ENCODE results near the gene ZNRD2.

The ZNRD2 gene

GRCh38 chr11:65590240-65590738 lies 20.0 kb downstream of the ZNRD2 start:
- DNase-seq, result no peak

DNA sequence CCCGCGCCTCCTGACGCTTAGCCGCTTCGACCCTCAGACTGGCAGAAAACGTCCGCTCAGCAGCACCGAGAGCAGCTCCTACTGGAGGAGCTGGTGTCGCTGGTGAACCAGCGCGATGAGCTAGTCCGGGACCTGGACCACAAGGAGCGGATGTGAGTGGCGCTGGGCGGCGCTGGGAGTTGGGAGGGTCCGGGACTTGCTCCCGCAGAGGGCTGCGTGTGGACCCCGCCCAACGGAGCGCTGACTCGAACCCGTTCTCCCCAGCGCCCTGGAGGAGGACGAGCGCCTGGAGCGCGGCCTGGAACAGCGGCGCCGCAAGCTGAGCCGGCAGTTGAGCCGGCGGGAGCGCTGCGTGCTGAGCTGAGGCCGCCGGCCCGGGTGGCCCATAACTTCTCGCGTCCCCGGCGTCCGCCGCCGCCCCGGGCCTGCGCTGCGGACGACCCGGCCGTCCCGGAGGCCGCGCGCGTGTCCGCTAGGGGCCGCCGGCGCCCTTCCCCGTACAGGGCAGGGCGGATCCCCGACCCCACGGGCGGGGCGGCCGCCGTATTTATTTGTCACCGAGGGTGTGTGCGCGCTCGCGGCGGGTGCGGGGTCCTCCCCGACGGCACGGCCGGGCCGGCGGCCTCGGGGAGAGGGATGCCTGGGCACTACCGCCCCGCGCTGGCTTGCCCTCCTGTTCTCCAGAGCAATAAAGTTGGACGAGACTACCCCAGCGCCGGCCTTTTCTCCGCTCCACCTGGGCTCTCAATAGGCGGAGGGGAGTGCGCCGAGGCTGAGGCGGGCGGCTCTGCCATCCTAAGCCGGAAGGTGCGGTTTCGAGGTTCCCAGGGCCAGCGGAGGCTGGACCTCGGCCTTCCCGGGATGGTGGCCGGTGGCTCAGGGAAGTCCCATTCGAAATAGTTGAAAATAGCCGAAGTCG lies 21.9 kb downstream of the ZNRD2 start:
- DNase-seq, result no peak

GRCh38 chr11:65592858-65593517 lies 22.7 kb downstream of the ZNRD2 start:
- no peak for DNase-seq

DNA sequence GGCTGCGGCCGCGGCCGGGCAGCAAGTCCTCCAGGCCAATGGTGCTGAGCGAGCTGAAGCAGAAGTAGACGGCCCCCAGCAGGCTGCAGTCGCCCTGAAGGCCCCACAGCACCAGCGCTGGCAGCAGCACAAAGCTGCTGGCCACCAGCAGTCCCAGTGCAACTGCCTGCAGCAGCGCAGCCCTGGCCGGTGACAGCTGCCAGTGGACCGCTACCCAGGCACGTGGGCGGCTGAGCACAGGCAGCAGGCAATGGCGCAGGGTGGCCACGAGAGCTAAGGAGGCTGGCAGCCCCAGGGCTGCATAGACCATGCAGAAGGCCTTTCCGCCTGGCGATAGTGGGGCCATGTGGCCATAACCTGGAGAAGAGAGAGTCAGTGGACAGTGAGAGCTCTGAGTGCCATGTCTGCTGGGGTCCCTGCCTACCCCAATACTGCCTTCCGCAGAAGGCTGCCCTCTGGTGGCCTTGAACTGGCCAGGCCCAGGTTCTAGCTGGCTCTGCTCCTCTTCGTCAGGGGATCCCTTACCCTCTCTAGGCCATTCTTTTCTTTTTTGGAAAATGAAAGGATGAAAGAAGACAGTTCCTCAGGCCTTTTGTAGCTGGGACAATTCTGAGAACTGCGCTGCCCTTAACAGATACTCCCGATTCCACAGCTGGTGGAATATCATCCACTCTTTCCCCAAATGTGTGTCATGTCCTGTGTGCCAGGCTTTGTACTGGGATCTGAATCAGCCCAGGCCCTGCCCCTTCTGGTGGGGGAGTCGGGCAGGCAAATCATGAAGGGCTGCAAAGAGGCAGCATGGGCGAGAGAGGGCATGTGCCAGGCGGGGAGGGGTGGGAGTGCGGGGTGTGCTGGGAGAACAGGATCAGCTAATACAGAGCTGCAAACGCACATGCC lies 23.5 kb downstream of the ZNRD2 start:
- no peak for DNase-seq

DNA sequence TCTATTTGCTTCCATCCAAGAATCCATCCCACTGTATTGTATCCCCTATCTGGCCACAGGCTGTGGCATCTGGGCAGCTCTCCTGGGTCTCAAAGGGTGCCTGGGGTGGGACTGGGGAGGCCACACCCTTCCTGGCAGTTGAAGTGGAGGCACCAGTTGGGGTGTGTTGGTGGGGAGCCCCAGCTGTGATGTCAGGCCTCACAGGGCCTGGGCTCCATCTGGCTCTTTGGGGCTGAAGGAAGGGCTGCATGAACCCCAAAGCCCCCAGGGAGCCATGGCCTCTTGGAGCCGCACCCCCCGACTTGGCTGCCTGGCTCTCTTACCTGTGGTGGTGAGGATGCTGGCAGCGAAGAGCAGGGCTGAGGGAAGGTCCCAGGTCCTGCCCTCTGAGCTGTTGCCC lies 24.9 kb downstream of the ZNRD2 start:
- no peak for DNase-seq

DNA sequence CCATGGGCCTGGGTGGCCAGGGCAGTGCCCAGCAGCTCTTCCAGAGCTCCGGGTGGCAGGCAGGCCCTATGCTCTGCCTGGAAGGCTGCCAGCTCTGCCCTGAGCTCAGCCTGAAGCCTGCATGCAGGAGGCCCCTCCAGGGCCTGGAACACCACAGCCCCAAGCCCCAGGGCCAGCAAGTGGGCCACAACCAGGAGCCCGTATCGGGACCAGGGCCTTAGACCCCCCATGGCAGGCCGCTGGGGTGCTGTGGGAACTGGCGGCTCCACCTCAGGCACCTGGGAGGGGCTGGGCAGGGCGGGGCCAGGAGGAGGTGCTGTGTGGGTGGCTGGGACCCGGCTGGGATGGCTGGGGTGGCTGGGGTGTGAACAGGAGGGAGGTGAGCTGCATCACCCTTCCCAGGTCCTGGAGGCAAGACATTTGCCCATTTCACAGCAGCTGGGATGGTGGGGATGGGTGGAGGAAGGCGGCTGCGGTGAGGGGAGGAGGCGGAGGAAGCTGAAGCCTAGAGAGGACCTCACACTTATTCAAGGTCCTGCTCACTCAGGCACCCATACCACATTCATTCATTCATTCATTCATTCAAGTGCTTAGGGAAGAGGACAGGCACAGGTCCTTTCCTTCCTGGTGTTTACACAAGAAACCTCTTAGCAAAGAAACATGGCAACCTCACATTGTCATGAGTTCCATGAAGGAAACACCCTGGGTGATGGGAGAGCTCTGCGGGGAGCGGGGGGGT lies 25.4 kb downstream of the ZNRD2 start, which contains the start of gene KCNK7:
Gene KCNK7 (minus strand): TSS at position 258 of the 739 bp plus-strand sequence. CDS start 28 bp downstream, at position 230.
- no peak for DNase-seq

DNA sequence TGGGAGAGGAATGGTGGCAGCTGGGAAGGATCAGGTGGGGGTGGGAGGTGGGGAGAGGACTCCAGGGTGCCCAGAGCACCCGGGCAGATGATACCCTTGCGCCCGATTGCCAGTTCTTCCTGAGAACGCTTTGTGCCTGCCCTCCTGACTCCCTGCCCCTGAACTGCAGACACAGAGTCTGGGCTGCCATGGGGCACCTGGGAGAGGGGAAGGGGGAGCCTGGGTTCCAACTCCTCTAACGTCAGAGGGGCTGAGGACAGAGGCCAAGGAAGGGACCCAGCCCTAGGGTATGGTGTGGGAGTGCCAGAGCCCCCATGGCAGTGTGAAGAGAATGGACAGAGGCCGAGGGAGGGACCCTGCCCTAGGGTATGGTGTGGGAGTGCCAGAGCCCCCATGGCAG lies 26.2 kb downstream of the ZNRD2 start:
- DNase-seq, result no peak

DNA sequence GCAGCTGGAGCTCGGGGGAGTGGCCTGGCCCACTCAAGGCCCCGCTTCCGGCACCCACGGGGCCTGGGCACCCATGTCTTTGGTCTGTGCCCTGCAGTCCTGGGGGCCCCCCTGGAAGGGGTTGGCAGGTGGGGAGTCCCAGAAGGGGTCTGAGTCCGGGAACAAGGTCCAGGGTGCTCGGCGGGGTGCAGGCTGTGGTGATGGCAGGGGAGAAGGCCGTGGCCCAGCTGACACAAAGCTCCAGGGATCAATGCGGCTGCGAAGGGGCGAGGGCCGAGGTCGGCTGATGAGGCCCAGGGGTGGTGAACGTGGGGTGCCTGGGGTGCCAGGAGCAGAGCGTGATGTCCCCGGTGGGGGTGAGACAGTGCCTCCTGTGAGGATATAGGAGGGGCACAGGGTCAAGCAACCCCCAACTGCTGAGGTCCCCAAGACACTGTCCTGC lies 28.0 kb downstream of the ZNRD2 start:
- DNase-seq, result no peak

DNA sequence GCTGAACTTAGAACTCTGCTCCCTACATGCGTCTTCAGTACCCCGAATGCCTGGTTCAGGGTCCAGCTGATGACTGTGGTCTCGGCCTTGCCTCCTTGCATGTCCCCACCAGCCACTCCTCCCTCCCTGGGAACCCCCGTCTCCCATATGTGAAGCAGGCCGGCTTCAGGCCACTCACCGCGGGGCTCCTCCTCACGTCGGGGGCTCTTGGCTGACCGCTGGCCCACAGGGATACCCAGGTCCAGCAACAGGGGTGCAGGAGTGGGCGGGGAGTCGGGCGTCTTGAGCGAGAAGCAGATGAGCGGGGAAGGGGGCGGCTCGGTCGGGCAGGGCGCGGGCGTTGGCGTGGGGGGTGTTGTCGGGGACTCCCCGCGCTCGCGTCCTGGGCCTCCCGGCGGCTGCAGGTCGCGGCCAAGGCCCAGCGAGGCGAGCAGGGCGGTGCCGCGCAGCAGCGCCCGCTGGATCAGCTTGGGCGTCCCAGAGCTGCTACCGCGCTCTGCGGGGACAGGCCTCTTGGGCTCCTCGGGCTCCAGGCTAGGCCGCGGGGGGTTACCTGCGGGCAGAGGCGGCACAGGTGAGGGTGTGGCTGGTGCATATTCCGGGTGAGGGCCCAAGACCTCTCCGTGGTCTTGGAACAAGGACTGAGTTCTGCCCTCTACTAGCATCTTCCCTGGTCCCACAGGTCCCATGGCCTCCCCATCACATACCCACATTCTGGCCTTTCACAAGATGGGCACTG lies 29.1 kb downstream of the ZNRD2 start:
- DNase-seq, result no peak

DNA sequence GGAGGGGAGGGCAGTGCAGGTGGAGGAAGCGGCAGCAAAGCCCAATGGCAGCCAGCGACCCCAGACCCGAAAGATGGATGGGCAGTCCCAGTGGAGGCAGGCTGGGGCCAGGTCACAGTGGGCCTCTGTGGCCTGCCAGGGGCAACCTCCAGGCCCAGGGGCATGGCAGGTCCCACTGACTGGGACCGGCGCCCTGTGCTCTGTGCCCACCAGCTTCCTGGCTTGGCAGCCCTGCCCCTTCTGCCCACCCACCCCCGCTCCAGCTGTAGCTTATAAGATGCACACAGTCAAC lies 29.6 kb downstream of the ZNRD2 start:
- DNase-seq, result no peak

GRCh38 chr11:65604258-65604657 lies 34.0 kb downstream of the ZNRD2 start:
- no peak for DNase-seq

- no peak for DNase-seq
These were observed 36.8 kb downstream of the ZNRD2 start for GRCh38 chr11:65606876-65607613.

DNA sequence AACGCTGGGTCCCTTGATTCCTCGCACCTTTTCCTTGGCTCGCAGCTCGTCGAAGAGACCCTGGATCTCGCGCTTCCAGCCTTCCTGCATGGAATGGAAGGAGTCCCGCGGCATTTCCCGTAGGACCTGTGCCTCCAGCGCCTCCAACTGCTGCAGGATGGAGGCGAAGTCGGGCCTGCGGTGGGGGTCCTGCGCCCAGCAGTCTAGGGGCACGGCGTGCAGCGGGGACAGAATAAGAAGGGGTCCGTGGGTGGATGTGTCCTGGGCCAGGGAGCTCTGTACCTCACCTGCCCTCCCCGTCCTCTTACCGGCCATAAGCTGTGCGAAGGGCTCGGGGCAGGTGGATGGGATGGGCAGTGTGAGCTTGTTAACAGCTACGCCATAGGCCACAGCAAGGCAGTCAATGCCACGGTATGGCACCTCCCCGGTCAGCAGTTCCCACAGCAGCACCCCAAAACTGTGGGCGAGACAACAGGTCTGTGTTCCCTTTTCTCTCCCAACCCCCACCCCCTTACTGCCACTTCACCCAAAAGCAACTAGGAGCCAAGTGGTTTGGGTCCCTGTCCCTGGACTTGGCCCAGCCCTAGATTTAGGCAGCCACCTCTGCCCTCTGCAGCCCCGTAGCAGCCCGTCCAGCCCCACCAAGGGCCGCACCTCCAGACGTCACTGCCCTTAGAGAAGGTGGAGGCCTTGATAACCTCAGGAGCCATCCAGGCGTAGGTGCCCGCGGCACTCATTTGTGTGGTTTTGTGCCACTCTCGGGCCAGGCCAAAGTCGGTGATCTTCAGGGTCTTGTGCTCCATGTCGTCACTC lies 37.5 kb downstream of the ZNRD2 start:
- DNase-seq, result no peak

- no peak for DNase-seq
These were observed 39.0 kb downstream of the ZNRD2 start for GRCh38 chr11:65609229-65609628.

DNA sequence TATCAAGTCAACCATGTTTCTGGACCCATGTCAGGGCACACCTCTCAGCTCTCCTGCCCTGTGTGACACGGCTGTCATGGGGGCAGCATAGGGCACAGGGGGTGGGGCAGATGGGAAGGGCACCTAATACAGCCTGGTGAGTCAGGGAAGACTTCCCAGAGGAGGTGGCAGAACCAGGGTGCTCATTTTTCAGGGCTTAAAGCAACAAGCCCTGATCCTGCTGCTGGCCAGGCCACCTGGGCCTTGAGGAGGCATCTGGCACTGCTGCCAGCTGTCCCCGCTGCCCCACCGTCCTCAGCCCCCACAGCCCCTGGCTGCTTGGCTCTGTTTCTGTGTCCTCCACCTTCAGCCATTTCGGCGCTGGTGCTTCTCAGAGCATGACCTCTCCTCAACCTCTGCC lies 39.4 kb downstream of the ZNRD2 start:
- DNase-seq, result no peak

GRCh38 chr11:65610404-65610803 lies 40.1 kb downstream of the ZNRD2 start:
- no peak for DNase-seq

DNA sequence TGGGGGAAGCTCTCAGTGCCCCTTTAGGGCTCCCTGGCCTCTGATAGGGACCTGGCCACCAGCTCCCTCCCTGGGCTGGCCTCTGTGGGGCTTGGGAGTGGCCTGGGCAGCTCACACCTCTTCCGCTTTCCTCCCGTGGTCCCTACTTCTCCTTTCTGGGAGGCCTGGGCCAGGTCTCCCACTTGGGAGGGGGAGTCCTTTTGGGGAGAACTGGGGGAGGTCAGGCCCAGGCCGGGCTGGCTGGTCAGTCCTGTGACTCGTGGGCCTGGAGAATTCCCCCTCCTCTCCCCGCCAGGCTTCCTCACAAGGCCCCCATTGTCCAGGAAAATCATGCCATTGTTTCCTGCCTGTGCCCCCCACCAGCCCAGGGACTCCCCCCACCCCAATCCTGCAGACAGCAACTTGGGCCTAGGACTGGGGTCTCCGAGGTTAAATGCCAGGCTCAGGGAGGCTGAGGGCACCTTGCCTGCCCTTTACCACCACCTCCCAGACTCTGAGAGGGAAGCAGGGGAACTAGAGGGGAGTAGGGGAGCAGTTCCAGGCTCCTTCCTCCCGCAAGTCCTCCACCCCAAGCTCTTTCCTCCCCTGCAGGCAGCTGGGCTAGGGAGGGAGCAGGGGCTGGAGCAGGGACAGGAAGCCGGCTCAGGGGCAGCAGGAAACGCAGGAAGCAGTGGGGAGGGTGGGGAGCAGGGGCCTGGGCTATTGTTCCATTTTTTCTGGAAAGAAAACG lies 40.9 kb downstream of the ZNRD2 start:
- no peak for DNase-seq

GRCh38 chr11:65611758-65612603 lies 41.7 kb downstream of the ZNRD2 start:
- no peak for DNase-seq
